Uterus (tissue), 4 donors: Measurements from ENCODE around the gene TMEM109. TPM values are rescaled to one million over a fixed set of nuclear protein-coding genes. Genes with fewer than 3 reads are reported as not detected.

ENCODE experiments used
- DNase-seq, 2 donors: peaks; one replicate each; pipeline ENCODE4 v3.0.0-alpha.2; 2019 to 2020
- H3K27ac ChIP-seq, 2 donors: fragments of 200-600 bp; sonication (generic); 1 replicate in 1 of 2; 2 replicates in 1 of 2; pipeline ENCODE4 v1.5.1; 2016 to 2018
- H3K27me3 ChIP-seq, 2 donors: fragments of 200-600 bp; sonication (generic); one replicate each; pipeline ENCODE4 v1.5.1; 2018 to 2019; ENCODE audit warnings: control low read depth in 1 of 2
- H3K36me3 ChIP-seq, 2 donors: fragments of 200-600 bp; sonication (generic); one replicate each; pipeline ENCODE4 v1.5.1; 2019; ENCODE audit warnings: control low read depth in 1 of 2
- H3K4me1 ChIP-seq, 2 donors: fragments of 200-600 bp; sonication (generic); one replicate each; pipeline ENCODE4 v1.5.1; 2018 to 2019; ENCODE audit warnings: control low read depth in 1 of 2
- H3K4me3 ChIP-seq, 2 donors: fragments of 200-600 bp; sonication (generic); 1 replicate in 1 of 2; 2 replicates in 1 of 2; pipeline ENCODE4 v1.5.1; 2018 to 2019; ENCODE audit warnings: mild to moderate bottlenecking in 1 of 2
- H3K9me3 ChIP-seq, 2 donors: fragments of 200-600 bp; sonication (generic); one replicate each; pipeline ENCODE4 v1.5.1; 2019; ENCODE audit warnings: control low read depth in 1 of 2
- POLR2A ChIP-seq, 2 donors: fragments of 450-650 bp; IDR thresholded peaks; one replicate each; pipeline ENCODE4 v1.6.1; 2016; ENCODE audit warnings: antibody characterized with exemption in 2 of 2, mild to moderate bottlenecking in 1 of 2, moderate library complexity in 1 of 2
- intact Hi-C: fragments of 100-400 bp; cut with DNase I; formaldehyde crosslinking; loops from one replicate; pipeline ENCODE4 v1.15.1; 2023; ENCODE audit warnings: low total_unique reads
- total RNA-seq, 4 donors: library from RNA; depleted of rRNA in 3 of 4; stranded (reverse); fragments of >200 nt in 3 of 4; gene quantifications; one replicate each; pipeline versions ENCODE4 v1.1.0 to v1.2.4, GENCODE V29; 2014 to 2023
- TF ChIP-seq, protein P1 (sequence below), 4 experiments: fragments of 200-600 bp in 2 of 4; fragments of 450-650 bp in 2 of 4; sonication (generic) in 2 of 4; IDR thresholded peaks; one replicate each; pipeline ENCODE4 v1.5.1; 2016 to 2019; ENCODE audit warnings: antibody characterized with exemption in 4 of 4, mild to moderate bottlenecking in 2 of 4, moderate library complexity in 1 of 4
- donor health status: DM: yes; HTN: yes; CAD: no.

TMEM109 gene
- total RNA-seq, 4 donors from 2014 or later: 37.1 to 155 (median 75.3) TPM

DNA sequence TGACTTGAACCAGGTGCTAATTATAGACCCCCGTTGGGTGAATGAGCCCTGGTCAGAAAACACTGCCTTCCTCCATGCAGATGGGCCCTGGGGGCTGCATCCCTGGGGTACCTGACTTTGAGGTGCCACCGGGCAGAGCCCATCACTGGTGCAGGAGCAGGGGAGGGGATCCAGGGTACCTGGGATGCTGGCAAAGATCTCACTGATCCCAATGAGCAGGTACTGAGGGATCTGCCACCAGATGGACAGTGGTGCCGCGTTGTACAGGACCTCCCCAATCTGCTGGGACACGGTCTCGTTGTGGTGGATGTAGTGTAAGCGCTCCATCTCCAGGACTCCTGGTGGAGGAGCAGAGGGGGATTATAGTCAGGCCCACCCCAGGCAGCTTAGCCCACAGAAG lies 25.3 kb downstream of the TMEM109 start:
- no peak for DNase-seq
- TF ChIP-seq POLR2A (IDR thresholded peaks at IDR 0.05): no peak
- TF ChIP-seq, protein P1, sequence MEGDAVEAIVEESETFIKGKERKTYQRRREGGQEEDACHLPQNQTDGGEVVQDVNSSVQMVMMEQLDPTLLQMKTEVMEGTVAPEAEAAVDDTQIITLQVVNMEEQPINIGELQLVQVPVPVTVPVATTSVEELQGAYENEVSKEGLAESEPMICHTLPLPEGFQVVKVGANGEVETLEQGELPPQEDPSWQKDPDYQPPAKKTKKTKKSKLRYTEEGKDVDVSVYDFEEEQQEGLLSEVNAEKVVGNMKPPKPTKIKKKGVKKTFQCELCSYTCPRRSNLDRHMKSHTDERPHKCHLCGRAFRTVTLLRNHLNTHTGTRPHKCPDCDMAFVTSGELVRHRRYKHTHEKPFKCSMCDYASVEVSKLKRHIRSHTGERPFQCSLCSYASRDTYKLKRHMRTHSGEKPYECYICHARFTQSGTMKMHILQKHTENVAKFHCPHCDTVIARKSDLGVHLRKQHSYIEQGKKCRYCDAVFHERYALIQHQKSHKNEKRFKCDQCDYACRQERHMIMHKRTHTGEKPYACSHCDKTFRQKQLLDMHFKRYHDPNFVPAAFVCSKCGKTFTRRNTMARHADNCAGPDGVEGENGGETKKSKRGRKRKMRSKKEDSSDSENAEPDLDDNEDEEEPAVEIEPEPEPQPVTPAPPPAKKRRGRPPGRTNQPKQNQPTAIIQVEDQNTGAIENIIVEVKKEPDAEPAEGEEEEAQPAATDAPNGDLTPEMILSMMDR (IDR thresholded peaks at IDR 0.05): no peak
- Histone ChIP-seq H3K9me3 (no peaks in the 10 kb centered on the region), H3K27me3 (no peaks in the 10 kb centered on the region), H3K4me1 (no peaks in the 10 kb centered on the region), H3K27ac (no peak overlapping the region), H3K36me3 (no peaks in the 10 kb centered on the region), H3K4me3 (no peak overlapping the region)
- intact Hi-C loops: no loop called here

DNA sequence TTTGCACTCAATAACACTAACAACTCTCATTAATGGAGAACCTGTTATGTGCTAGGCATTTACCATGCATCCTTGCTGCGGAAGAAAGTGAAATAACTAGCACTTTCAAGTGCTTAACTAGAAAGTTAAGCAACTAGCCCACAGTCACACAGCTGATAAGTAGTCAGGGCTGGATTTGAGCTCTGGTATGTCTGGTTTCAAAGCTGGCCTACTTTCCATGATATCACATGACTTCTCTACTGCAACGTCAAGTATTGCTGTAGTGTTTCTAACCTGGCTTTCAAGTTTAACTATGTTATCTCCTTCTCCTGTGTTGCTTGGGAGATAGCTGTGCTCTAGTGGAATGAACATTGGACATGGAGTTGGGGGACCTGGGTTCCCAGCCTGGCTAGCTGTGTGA lies 25.9 kb downstream of the TMEM109 start:
- no peak overlapping the region for H3K4me3 ChIP-seq
- no peaks in the 10 kb centered on the region for H3K27me3 ChIP-seq
- no peaks in the 10 kb centered on the region for H3K4me1 ChIP-seq
- DNase-seq: no peak
- H3K36me3 ChIP-seq: no peaks in the 10 kb centered on the region
- H3K9me3 ChIP-seq: no peaks in the 10 kb centered on the region
- intact Hi-C loops: no loop called here
- H3K27ac ChIP-seq: no peak overlapping the region
- TF ChIP-seq, protein P1 (IDR thresholded peaks at IDR 0.05): no peak
- TF ChIP-seq POLR2A (IDR thresholded peaks at IDR 0.05): no peak

DNA sequence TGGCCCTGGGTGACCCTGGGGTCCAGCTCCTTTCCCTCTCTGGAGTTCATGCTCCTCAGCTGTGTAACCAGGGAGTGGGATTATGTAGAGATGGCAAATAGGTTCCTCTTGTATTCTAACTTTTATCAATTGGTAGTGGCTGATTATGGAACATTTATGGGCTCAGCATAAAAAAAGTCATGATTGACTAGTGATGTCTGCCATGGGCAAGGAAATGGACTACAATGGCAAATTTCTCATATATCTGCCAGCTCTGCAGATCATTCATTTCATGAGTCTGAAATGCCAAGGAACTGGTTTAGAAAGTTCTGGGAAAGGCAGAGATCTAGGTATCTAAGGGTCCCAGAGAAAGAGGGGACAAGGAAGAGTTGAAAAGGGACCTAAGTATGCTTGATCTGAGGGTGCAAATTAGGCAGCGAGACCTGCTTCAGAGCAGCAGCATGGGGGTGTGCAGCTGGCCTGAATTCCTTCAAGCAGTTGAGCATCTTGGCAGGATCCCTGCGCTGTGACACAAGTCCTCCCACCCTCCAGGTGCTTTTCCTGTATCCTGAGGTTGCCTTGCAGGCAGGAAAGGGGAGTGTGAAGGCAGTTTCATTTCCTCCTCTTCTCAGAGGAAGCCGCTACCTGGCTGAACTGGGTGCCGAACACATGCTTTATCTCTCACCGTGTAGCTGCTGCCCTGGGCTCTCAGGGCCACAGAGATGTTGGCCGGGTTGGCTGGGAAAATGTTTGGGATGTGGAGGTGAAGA lies 27.6 kb downstream of the TMEM109 start:
- intact Hi-C loops: no loop called here
- H3K36me3 ChIP-seq: no peaks in the 10 kb centered on the region
- no peak overlapping the region for H3K4me3 ChIP-seq
- no peaks in the 10 kb centered on the region for H3K27me3 ChIP-seq
- no peaks in the 10 kb centered on the region for H3K4me1 ChIP-seq
- no peaks in the 10 kb centered on the region for H3K9me3 ChIP-seq
- TF ChIP-seq POLR2A (IDR thresholded peaks at IDR 0.05): no peak
- TF ChIP-seq, protein P1 (IDR thresholded peaks at IDR 0.05): no peak
- DNase-seq: no peak
- no peak overlapping the region for H3K27ac ChIP-seq

DNA sequence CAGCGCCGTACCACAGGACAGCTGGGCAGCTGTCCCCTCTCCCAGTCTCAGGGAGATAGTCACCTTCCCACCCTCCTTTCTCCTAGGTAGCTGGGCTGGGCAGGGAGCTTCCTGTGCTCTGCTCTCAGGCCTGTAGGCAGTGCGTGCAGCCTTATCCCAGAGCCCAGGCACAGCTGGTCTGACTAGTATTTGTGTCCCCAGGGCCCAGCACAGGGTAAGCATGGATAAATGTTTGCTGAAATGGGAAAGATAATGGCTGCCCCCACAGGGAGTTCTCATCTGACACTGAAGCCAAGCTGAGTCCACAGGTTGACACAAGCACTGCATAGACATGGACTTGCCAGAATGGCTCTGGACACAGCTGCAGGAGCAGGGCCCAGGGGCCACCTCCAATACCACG lies 28.3 kb downstream of the TMEM109 start:
- intact Hi-C loops: no loop called here
- no peaks in the 10 kb centered on the region for H3K36me3 ChIP-seq
- no peaks in the 10 kb centered on the region for H3K9me3 ChIP-seq
- H3K4me3 ChIP-seq: no peak overlapping the region
- no peak for DNase-seq
- H3K4me1 ChIP-seq: no peaks in the 10 kb centered on the region
- H3K27ac ChIP-seq: no peak overlapping the region
- TF ChIP-seq POLR2A (IDR thresholded peaks at IDR 0.05): no peak
- TF ChIP-seq, protein P1 (IDR thresholded peaks at IDR 0.05): no peak
- H3K27me3 ChIP-seq: no peaks in the 10 kb centered on the region

DNA sequence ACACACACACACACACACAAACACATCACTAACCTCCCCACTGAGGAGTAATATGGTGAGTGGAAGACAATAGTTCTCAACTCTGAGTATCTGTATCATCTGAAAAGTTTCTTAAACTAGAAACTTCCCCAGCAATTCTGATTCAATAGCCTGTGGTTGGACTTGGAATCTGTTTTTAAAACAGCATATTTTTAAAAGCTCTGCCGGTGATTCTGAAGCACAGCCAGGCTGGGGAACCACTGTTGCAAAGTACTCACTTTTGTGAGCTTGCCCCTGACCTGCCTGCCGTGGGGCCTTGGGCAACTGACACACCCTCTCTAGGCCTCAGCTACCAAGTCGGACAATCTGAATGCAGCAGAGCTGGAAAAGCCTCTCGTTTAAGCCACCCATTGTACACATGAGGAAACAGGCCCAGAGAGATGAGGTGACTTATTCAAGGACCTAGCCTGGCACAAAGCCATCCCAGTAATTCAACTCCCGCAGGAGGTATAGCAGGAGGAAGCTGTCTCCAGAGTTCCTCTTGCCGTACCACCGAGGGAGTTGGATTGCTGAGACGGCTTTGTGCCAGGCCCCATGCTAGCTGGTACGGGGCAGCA lies 29.1 kb downstream of the TMEM109 start:
- Histone ChIP-seq H3K27me3 (no peaks in the 10 kb centered on the region), H3K36me3 (no peaks in the 10 kb centered on the region), H3K4me3 (no peak overlapping the region), H3K9me3 (no peaks in the 10 kb centered on the region), H3K4me1 (no peaks in the 10 kb centered on the region), H3K27ac (no peak overlapping the region)
- intact Hi-C loops: no loop called here
- TF ChIP-seq, protein P1 (IDR thresholded peaks at IDR 0.05): no peak
- no peak for TF ChIP-seq POLR2A (IDR thresholded peaks at IDR 0.05)
- no peak for DNase-seq
